Melanocyte of skin (primary cell): ENCODE results near the gene ZBTB8A. TPM values are rescaled to one million over a fixed set of nuclear protein-coding genes. Genes with fewer than 3 reads are reported as not detected.

Experiments
- small RNA-seq, 2 donors: library from RNA; depleted of rRNA; stranded (forward); fragments of <200 nt; gene quantifications; one replicate each; pipeline ENCODE3, GENCODE V24; 2012
- total RNA-seq, 2 donors: library from RNA; depleted of rRNA; stranded (reverse); fragments of >200 nt; gene quantifications; 2 replicates each; pipeline ENCODE4 v1.2.3, GENCODE V29; 2012

ZBTB8A gene
- 1 to 10 TPM; 3.8 to 4.3 TPM for total RNA-seq

DNA sequence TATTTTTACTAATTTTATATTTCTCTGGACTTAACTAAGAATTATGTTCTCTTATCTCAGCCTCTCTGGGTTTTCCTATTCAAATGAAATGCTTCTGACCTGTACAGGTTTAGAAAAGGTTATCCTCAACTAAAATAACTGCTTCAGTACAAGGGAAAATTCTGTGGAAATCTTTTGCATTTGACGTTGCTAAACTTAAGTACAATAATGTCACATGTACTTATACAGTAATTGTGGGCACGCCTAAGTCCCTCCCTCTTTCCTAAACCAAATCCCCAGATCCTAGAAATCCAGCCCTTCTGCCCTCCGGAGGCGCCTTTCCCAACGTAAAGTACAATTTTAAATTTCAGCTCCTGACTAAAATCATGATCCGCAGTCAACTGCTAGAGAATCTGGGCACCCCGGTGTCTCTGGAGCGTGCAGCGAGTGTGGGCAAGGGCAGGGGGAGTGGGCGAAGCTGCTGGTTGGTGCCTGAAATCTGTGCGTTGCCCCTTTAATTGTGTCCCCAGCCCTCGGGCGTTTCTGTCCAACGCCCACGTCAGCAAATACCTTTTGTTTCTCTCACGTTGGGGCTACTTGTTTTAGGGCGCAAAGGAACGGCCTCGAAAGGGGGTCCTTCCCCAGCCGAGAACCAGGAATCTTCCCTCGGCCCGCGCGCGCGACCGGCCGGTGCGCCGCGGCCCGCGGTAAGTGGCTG is at the start of gene ZBTB8A:
Gene ZBTB8A (plus strand): TSS at position 541 of the 697 bp plus-strand sequence. CDS start 53,505 bp downstream, outside the sequence.

DNA sequence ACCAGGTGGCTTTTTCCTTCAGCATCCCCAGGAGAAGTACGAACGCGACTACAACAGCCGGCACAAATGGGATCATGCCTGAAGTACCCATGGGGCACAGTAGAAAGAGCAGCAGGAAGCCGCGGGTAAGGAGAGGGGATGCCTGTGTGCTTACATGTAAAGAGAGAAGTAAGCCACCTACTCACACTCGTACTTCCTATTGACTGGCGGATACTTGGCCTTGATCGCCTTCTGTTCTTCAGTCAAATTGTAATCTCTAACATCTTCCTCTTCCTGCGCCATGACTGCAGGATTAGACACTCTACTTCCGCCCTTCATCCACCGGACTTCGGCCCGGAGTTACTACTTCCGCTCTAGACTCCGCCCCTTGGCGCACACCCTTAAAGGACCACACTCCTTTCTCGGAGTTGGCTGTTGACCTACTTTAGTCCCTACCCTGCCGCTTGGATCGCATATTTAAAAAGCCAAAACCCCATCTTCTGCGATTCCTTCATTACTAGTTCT is 111.1 kb downstream of the ZBTB8A start, which contains the start of gene ZBTB8OS:
Gene ZBTB8OS (minus strand): TSS at position 303 of the 504 bp plus-strand sequence. CDS start 21 bp downstream, at position 282.

DNA sequence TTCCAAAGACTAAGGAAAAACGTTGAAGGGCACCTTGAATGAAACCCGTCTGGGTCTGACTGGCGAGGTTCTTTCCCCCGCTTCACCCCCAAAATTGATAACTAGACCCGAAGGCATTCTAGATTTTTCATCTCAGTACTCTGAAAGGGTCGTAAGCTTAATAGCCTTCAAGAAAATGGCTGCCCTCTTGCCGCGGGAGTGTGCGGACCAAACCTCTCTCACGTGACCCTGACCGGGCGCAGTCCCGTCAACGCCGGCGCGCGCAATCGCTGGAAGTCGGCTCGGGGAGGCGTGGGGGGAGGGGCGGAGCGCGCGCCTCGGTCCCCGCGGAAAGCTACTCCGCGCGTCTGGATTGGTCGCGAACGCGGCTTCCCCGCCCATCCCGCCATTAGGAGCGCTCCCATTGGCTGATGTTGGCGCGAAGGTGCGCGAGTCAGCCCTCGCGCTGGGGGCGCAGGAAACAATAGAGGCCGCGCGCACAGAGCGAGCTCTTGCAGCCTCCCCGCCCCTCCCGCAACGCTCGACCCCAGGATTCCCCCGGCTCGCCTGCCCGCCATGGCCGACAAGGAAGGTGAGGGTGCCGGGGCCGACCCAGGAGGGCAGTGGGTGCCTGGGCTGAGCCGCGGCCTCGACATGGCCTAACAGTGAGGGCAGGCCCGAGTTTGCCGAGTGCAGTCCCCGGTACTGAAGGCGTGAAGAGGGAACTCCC is 111.7 kb downstream of the ZBTB8A start, which contains the start of gene RBBP4:
Gene RBBP4 (plus strand): TSS at position 457 of the 709 bp plus-strand sequence. CDS start 99 bp downstream, at position 556.

Small RNA genes within 50 kb of the gene (small RNA-seq; reads per million reads assigned to genes)
- 0 reads per million in 2 donors for gene RF00019

Other genes with a start within 250 kb of the ZBTB8A start
- 100 to 1,000 TPM in 1 of 2 donors, 10 to 100 TPM in 1; 61.3 to 104 TPM for gene HDAC1, start 247.3 kb upstream of the ZBTB8A start, total RNA-seq
- 100 to 1,000 TPM in 1 of 2 donors, 10 to 100 TPM in 1; 68.5 to 149 TPM for gene MARCKSL1, start 203.2 kb upstream of the ZBTB8A start, total RNA-seq
- gene FAM229A, start 176.9 kb upstream of the ZBTB8A start, total RNA-seq = 1 to 10 TPM; 1.4 to 1.7 TPM
- 1 to 10 TPM in 1 of 2 donors, under 1 TPM in 1; 0.34 to 1.3 TPM for gene TSSK3, start 176.9 kb upstream of the ZBTB8A start, total RNA-seq
- 10 to 100 TPM; 52.0 to 70.2 TPM for gene BSDC1, start 145.0 kb upstream of the ZBTB8A start, total RNA-seq
- gene ZBTB8B, start 74.4 kb upstream of the ZBTB8A start, total RNA-seq = under 1 TPM in 1 of 2 donors, not detected in 1; under 0.01 TPM
- 10 to 100 TPM; 25.8 to 38.0 TPM for gene ZBTB8OS, start 111.1 kb downstream of the ZBTB8A start, total RNA-seq
- 100 to 1,000 TPM in 1 of 2 donors, 10 to 100 TPM in 1; 96.7 to 174 TPM for gene RBBP4, start 111.8 kb downstream of the ZBTB8A start, total RNA-seq
- 10 to 100 TPM; 28.3 to 30.6 TPM for gene SYNC, start 163.3 kb downstream of the ZBTB8A start, total RNA-seq